Fibroblast of lung (primary cell): ENCODE data around the gene STX8. TPM values are rescaled to one million over a fixed set of nuclear protein-coding genes. Genes with fewer than 3 reads are reported as not detected.

Experiments
- DNase-seq, 2 donors: peaks; one replicate each; pipeline versions ENCODE4 v3.0.0 to v3.0.0-alpha.2; 2010; ENCODE audit warnings: low read depth in 2 of 2
- H2AFZ ChIP-seq: 2 replicates; pipeline ENCODE4 v1.5.1; 2012; ENCODE audit warnings: low read length, control low read depth, inconsistent platforms
- H3K27ac ChIP-seq: 2 replicates; pipeline ENCODE4 v1.5.1; 2011; ENCODE audit warnings: low read length, control low read depth; ENCODE audit not compliant: insufficient read depth
- H3K27me3 ChIP-seq: 2 replicates; pipeline ENCODE4 v1.5.1; 2011; ENCODE audit warnings: mild to moderate bottlenecking, low read length; ENCODE audit not compliant: control insufficient read depth, insufficient read depth
- H3K36me3 ChIP-seq: 2 replicates; pipeline ENCODE4 v1.5.1; 2011; ENCODE audit warnings: low read length; ENCODE audit not compliant: control insufficient read depth, insufficient read depth
- H3K4me1 ChIP-seq: 2 replicates; pipeline ENCODE4 v1.5.1; 2011; ENCODE audit warnings: low read length; ENCODE audit not compliant: control insufficient read depth, insufficient read depth; ENCODE audit errors: extremely low read depth
- H3K4me2 ChIP-seq: 2 replicates; pipeline ENCODE4 v1.5.1; 2011; ENCODE audit warnings: low read length, control low read depth; ENCODE audit not compliant: insufficient read depth; ENCODE audit errors: extremely low read depth
- H3K4me3 ChIP-seq, 4 experiments: fragments of 200-600 bp in 1 of 4; sonication (generic) in 1 of 4; replicated peaks in 1 of 4; 2 replicates each; pipeline ENCODE4 v1.5.1; 2011 to 2016; ENCODE audit warnings: low read length in 4 of 4, low read depth in 3 of 4, mild to moderate bottlenecking in 3 of 4, control low read depth in 2 of 4, inconsistent platforms in 1 of 4, mixed read lengths in 1 of 4; ENCODE audit not compliant: insufficient read depth in 1 of 4; ENCODE audit errors: control extremely low read depth in 1 of 4
- H3K79me2 ChIP-seq: 2 replicates; pipeline ENCODE4 v1.5.1; 2012; ENCODE audit warnings: mild to moderate bottlenecking, low read length, inconsistent platforms; ENCODE audit not compliant: control insufficient read depth, insufficient read depth
- H3K9ac ChIP-seq: 2 replicates; pipeline ENCODE4 v1.5.1; 2011; ENCODE audit warnings: mild to moderate bottlenecking, low read length, control low read depth; ENCODE audit not compliant: insufficient read depth
- H3K9me3 ChIP-seq: 2 replicates; pipeline ENCODE4 v1.5.1; 2012; ENCODE audit warnings: low read depth, low read length; ENCODE audit not compliant: control insufficient read depth, insufficient read depth
- H4K20me1 ChIP-seq: 2 replicates; pipeline ENCODE4 v1.5.1; 2011; ENCODE audit warnings: low read length; ENCODE audit not compliant: control insufficient read depth, insufficient read depth; ENCODE audit errors: extremely low read depth
- EZH2 ChIP-seq: IDR thresholded peaks from 2 replicates; pipeline ENCODE4 v1.5.1; 2012; ENCODE audit warnings: low read length, control low read depth, mild to moderate bottlenecking; ENCODE audit errors: missing control alignments
- polyA plus RNA-seq, 2 donors: library from polyadenylated mRNA; depleted of rRNA in 1 of 2; stranded (reverse) in 1 of 2; unstranded in 1 of 2; fragments of >200 nt; gene quantifications; 2 replicates each; pipeline ENCODE4 v1.2.1, GENCODE V29; 2011 to 2012; ENCODE audit warnings: missing spikeins in 1 of 2
- total RNA-seq: library from RNA; depleted of rRNA; stranded (reverse); fragments of >200 nt; gene quantifications from 2 replicates; pipeline ENCODE4 v1.2.1, GENCODE V29; 2014
- TF ChIP-seq, protein P1 (sequence below), 2 donors: IDR thresholded peaks in 1 of 2; conservative IDR thresholded peaks in 1 of 2; 1 replicate in 1 of 2; 2 replicates in 1 of 2; pipeline ENCODE4 v1.5.1; 2011 to 2012; ENCODE audit warnings: low read length in 2 of 2, control low read depth in 1 of 2, inconsistent platforms in 1 of 2, low read depth in 1 of 2, mild to moderate bottlenecking in 1 of 2

Gene STX8
- total and polyA plus RNA-seq, 2 donors (not counting 1 experiment from before 2014, with no cell fraction given): 84.7 to 128 TPM

DNA sequence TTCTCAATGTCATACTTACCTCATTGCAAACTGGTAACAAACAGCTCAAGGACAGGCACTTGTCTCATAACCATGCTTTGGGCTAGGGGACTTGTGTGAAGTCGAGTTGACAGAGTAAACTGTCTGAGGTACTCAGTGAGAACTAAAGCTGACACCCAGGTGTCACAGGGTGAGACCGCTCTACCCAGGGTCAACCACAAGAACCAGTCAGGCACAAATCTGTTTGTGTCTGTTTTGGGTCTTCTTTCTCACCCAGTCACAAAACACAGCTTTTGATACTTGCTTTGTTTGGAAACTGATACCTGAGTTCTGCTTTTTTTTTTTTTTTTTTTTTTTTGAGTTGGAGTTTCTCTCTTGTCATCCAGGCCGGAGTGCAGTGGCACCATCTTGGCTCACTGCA lies 161.1 kb downstream of the STX8 start:
- Histone ChIP-seq H3K9me3 (no peaks in the 10 kb centered on the region), H4K20me1 (no peaks in the 10 kb centered on the region), H3K79me2 (no peaks in the 10 kb centered on the region), H3K4me1 (peaks cover under 1% of the 10 kb centered on the region), H2AFZ (no peak overlapping the region), H3K36me3 (no peaks in the 10 kb centered on the region), H3K27me3 (no peaks in the 10 kb centered on the region), H3K4me3 (no peak overlapping the region), H3K9ac (no peak overlapping the region), H3K27ac (no peak overlapping the region), H3K4me2 (no peak overlapping the region)
- TF ChIP-seq, protein P1, sequence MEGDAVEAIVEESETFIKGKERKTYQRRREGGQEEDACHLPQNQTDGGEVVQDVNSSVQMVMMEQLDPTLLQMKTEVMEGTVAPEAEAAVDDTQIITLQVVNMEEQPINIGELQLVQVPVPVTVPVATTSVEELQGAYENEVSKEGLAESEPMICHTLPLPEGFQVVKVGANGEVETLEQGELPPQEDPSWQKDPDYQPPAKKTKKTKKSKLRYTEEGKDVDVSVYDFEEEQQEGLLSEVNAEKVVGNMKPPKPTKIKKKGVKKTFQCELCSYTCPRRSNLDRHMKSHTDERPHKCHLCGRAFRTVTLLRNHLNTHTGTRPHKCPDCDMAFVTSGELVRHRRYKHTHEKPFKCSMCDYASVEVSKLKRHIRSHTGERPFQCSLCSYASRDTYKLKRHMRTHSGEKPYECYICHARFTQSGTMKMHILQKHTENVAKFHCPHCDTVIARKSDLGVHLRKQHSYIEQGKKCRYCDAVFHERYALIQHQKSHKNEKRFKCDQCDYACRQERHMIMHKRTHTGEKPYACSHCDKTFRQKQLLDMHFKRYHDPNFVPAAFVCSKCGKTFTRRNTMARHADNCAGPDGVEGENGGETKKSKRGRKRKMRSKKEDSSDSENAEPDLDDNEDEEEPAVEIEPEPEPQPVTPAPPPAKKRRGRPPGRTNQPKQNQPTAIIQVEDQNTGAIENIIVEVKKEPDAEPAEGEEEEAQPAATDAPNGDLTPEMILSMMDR (conservative IDR thresholded peaks at IDR 0.05 in 1 of 2, IDR thresholded peaks at IDR 0.05 in 1 of 2; ENCODE audit: low read depth in 1 of 2, low read length in 2 of 2): no peak
- no peak for TF ChIP-seq EZH2
- DNase-seq: no peak

DNA sequence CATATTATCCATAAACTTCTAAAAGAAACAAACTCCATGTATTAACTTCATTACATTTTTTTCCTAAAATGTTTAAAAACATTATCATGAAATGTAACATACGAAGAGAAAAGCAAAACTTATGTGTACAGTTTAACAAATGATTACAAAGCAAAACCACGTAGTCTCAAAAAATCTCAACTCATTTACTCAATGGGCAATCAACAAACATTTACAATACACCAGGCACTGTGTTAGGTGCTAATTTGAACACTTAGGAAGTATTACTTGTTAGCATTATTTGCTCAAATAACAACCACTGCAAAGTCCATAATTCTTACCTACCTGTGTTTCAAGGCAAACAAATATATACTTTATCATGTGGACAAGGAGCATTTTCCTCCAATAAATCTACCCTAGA lies 164.9 kb downstream of the STX8 start:
- Histone ChIP-seq H3K4me3 (no peak overlapping the region), H3K4me1 (peaks cover 9% of the 10 kb centered on the region), H3K79me2 (no peaks in the 10 kb centered on the region), H3K9me3 (no peaks in the 10 kb centered on the region), H3K9ac (no peak overlapping the region), H3K36me3 (no peaks in the 10 kb centered on the region), H3K27ac (no peak overlapping the region), H2AFZ (no peak overlapping the region), H3K4me2 (no peak overlapping the region), H3K27me3 (no peaks in the 10 kb centered on the region), H4K20me1 (no peaks in the 10 kb centered on the region)
- no peak for DNase-seq
- TF ChIP-seq, protein P1 (conservative IDR thresholded peaks at IDR 0.05 in 1 of 2, IDR thresholded peaks at IDR 0.05 in 1 of 2; ENCODE audit: low read depth in 1 of 2, low read length in 2 of 2): no peak
- no peak for TF ChIP-seq EZH2

DNA sequence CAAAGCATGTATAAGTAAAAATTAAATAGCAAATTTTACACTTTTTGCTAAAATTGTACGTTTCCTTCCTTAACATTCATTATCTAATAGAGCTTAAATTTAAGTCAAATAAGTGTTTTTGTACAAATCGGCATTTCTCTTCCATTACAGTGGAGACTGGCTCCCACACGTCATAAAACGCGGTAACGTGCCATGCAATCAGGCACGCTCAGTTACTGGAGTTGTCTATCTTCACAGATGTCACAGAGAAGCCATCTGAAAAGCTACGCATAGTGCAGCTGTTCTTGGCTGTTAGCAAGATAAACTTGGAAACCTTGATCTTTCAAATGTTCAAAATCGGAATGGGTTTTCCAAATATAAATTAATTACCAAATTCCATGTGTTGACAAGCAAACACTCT lies 165.3 kb downstream of the STX8 start:
- no peaks in the 10 kb centered on the region for H3K79me2 ChIP-seq
- no peak for DNase-seq
- no peak overlapping the region for H3K27ac ChIP-seq
- peaks cover 9% of the 10 kb centered on the region for H3K4me1 ChIP-seq
- no peak for TF ChIP-seq EZH2
- no peak overlapping the region for H3K4me3 ChIP-seq
- no peak overlapping the region for H3K9ac ChIP-seq
- no peaks in the 10 kb centered on the region for H3K27me3 ChIP-seq
- no peaks in the 10 kb centered on the region for H3K36me3 ChIP-seq
- H3K4me2 ChIP-seq: peak overlapping the region; percentile 37
- no peak overlapping the region for H2AFZ ChIP-seq
- H4K20me1 ChIP-seq: no peaks in the 10 kb centered on the region
- no peaks in the 10 kb centered on the region for H3K9me3 ChIP-seq
